ENCODE results near the gene CCDC85C.

DNA sequence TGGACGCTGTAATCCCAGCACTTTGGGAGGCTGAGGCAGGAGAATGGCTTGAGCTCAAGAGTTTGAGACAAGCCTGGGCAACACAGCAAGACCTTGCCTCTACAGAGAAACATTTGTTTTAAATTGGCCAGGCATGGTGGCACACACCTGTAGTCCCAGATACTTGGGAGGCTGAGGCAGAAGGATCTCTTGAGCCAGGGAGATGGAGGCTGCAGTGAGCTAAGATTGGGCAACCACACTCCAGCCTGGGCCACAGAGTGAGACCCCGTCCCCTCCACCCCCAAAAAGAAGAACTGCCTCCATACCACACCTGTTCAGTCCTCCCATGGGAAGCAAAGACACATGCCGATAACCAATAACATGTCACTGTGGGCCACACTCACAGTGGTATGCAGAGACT lies 19.2 kb downstream of the CCDC85C start:
- TF ChIP-seq, protein P1, sequence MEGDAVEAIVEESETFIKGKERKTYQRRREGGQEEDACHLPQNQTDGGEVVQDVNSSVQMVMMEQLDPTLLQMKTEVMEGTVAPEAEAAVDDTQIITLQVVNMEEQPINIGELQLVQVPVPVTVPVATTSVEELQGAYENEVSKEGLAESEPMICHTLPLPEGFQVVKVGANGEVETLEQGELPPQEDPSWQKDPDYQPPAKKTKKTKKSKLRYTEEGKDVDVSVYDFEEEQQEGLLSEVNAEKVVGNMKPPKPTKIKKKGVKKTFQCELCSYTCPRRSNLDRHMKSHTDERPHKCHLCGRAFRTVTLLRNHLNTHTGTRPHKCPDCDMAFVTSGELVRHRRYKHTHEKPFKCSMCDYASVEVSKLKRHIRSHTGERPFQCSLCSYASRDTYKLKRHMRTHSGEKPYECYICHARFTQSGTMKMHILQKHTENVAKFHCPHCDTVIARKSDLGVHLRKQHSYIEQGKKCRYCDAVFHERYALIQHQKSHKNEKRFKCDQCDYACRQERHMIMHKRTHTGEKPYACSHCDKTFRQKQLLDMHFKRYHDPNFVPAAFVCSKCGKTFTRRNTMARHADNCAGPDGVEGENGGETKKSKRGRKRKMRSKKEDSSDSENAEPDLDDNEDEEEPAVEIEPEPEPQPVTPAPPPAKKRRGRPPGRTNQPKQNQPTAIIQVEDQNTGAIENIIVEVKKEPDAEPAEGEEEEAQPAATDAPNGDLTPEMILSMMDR (IDR thresholded peaks at IDR 0.05) = no peak
- TF ChIP-seq POLR2A (IDR thresholded peaks at IDR 0.05) = no peak

Measured in ovary (tissue), 3 donors.